Neuronal stem cell (in vitro differentiated cells): ENCODE data around the gene S100A9.
"Not testable (repeated sequence)": the region's sequence is repeated elsewhere in the genome, so short reads cannot be mapped to it uniquely, and the experiment has no call there.

Source experiments
- DNase-seq: peaks from one replicate; pipeline ENCODE4 v3.0.0-alpha.2; 2013; ENCODE audit warnings: low spot score
- H2AFZ ChIP-seq: one replicate; pipeline ENCODE4 v1.6.1; 2013; ENCODE audit warnings: mild to moderate bottlenecking, low read length, inconsistent platforms
- H2AK5ac ChIP-seq: 2 replicates; pipeline ENCODE4 v1.6.1; 2013; ENCODE audit warnings: low read depth, mild to moderate bottlenecking, inconsistent platforms, low read length, moderate library complexity, mixed read lengths
- H2BK120ac ChIP-seq: 2 replicates; pipeline ENCODE4 v1.6.1; 2013; ENCODE audit warnings: low read depth, mild to moderate bottlenecking, inconsistent platforms, low read length, moderate library complexity, mixed read lengths
- H2BK12ac ChIP-seq: one replicate; pipeline ENCODE4 v1.6.1; 2013; ENCODE audit warnings: low read length, inconsistent platforms
- H2BK15ac ChIP-seq: 2 replicates; pipeline ENCODE4 v1.6.1; 2013; ENCODE audit warnings: mild to moderate bottlenecking, low read length, inconsistent platforms, mixed read lengths
- H2BK5ac ChIP-seq: one replicate; pipeline ENCODE4 v1.6.1; 2013; ENCODE audit warnings: inconsistent platforms, mild to moderate bottlenecking, low read length, moderate library complexity
- H3K14ac ChIP-seq: one replicate; pipeline ENCODE4 v1.6.1; 2013; ENCODE audit warnings: low read length, inconsistent platforms
- H3K18ac ChIP-seq: 2 replicates; pipeline ENCODE4 v1.6.1; 2013; ENCODE audit warnings: low read length, inconsistent platforms
- H3K23ac ChIP-seq: 2 replicates; pipeline ENCODE4 v1.6.1; 2013; ENCODE audit warnings: low read depth, mild to moderate bottlenecking, mixed read lengths, low read length, inconsistent platforms; ENCODE audit not compliant: poor library complexity
- H3K27ac ChIP-seq: replicated peaks from 3 replicates; pipeline ENCODE4 v1.5.1; 2013; ENCODE audit warnings: low read length, inconsistent platforms
- H3K27me3 ChIP-seq, 3 experiments: 2 replicates each; pipeline ENCODE4 v1.6.1; 2013; ENCODE audit warnings: low read length in 3 of 3, mild to moderate bottlenecking in 2 of 3, inconsistent platforms in 1 of 3, low read depth in 1 of 3, mixed read lengths in 1 of 3, moderate library complexity in 1 of 3; ENCODE audit not compliant: control insufficient read depth in 3 of 3, insufficient read depth in 3 of 3
- H3K36me3 ChIP-seq, 2 donors: replicated peaks in 1 of 2; 2 replicates each; pipeline ENCODE4 v1.6.1; 2013; ENCODE audit warnings: low read length in 2 of 2; ENCODE audit not compliant: control insufficient read depth in 2 of 2, insufficient read depth in 2 of 2
- H3K4ac ChIP-seq: 2 replicates; pipeline ENCODE4 v1.6.1; 2013; ENCODE audit warnings: inconsistent platforms, mild to moderate bottlenecking, low read length, moderate library complexity
- H3K4me1 ChIP-seq, 2 donors: 1 replicate in 1 of 2; 2 replicates in 1 of 2; pipeline ENCODE4 v1.6.1; 2013; ENCODE audit warnings: low read length in 2 of 2, low read depth in 1 of 2; ENCODE audit not compliant: control insufficient read depth in 2 of 2, insufficient read depth in 1 of 2
- H3K4me2 ChIP-seq: one replicate; pipeline ENCODE4 v1.6.1; 2013; ENCODE audit warnings: mild to moderate bottlenecking, low read length, inconsistent platforms; ENCODE audit not compliant: insufficient read depth, poor library complexity, severe bottlenecking
- H3K4me3 ChIP-seq, 2 donors: 2 replicates each; pipeline ENCODE4 v1.5.1; 2013; ENCODE audit warnings: low read length in 2 of 2, mild to moderate bottlenecking in 2 of 2, inconsistent platforms in 1 of 2, moderate library complexity in 1 of 2
- H3K79me1 ChIP-seq: one replicate; pipeline ENCODE4 v1.6.1; 2013; ENCODE audit warnings: low read depth, mild to moderate bottlenecking, inconsistent platforms, low read length, moderate library complexity
- H3K9ac ChIP-seq: one replicate; pipeline ENCODE4 v1.6.1; 2013; ENCODE audit warnings: mild to moderate bottlenecking, low read depth, low read length, inconsistent platforms; ENCODE audit not compliant: poor library complexity
- H3K9me3 ChIP-seq, 2 donors: replicated peaks in 1 of 2; 2 replicates each; pipeline versions ENCODE3 to v1.6.1; 2013; ENCODE audit warnings: low read length in 2 of 2, mild to moderate bottlenecking in 2 of 2, inconsistent platforms in 1 of 2, low read depth in 1 of 2, mixed read lengths in 1 of 2, moderate library complexity in 1 of 2; ENCODE audit not compliant: control insufficient read depth in 2 of 2, insufficient read depth in 1 of 2
- H4K8ac ChIP-seq: one replicate; pipeline ENCODE4 v1.6.1; 2013; ENCODE audit warnings: low read depth, mild to moderate bottlenecking, inconsistent platforms, low read length, moderate library complexity
- H4K91ac ChIP-seq: one replicate; pipeline ENCODE4 v1.6.1; 2013; ENCODE audit warnings: low read length, low read depth, mild to moderate bottlenecking, inconsistent platforms; ENCODE audit not compliant: poor library complexity
- WGBS, 2 donors: extraction: QIAGEN DNeasy Blood & Tissue Kit; methylation state at CpG; one replicate each; pipeline ENCODE4 v1.1.7; 2013; ENCODE audit warnings: missing lambda C conversion rate in 2 of 2, mixed read lengths in 1 of 2; ENCODE audit not compliant: insufficient read length in 2 of 2, insufficient replicate concordance in 1 of 2; ENCODE audit errors: extremely low coverage in 2 of 2; 5-methylcytosine and 5-hydroxymethylcytosine counted together

S100A9 gene

GRCh38 chr1:153344718-153345025 lies 13.0 kb upstream of the S100A9 start:
- H2BK12ac ChIP-seq = no peak overlapping the region
- H3K4me1 ChIP-seq = peaks cover 0 to 2% of the 10 kb centered on the region in 2 donors
- no peak overlapping the region for H3K4me2 ChIP-seq
- no peak overlapping the region for H3K14ac ChIP-seq
- no peak overlapping the region for H2BK5ac ChIP-seq
- peaks cover 0 to 5% (median 0%) of the 10 kb centered on the region in 3 experiments for H3K27me3 ChIP-seq
- H3K9ac ChIP-seq = no peak overlapping the region
- no peaks in the 10 kb centered on the region for H3K79me1 ChIP-seq
- DNase-seq = no peak
- H2AK5ac ChIP-seq = no peak overlapping the region
- no peak overlapping the region for H2BK15ac ChIP-seq
- no peaks in the 10 kb centered on the region for H3K36me3 ChIP-seq
- H3K4ac ChIP-seq = no peak overlapping the region
- H2AFZ ChIP-seq = no peak overlapping the region
- H4K8ac ChIP-seq = no peak overlapping the region
- WGBS, 2 donors = no CpG with 5 or more reads among the region's 3 CpGs
- no peaks in the 10 kb centered on the region for H3K9me3 ChIP-seq
- no peak overlapping the region for H3K18ac ChIP-seq
- no peak overlapping the region for H3K4me3 ChIP-seq
- no peak overlapping the region for H4K91ac ChIP-seq
- no peak overlapping the region for H2BK120ac ChIP-seq
- peak overlapping the region; percentile 25 for H3K23ac ChIP-seq
- no peak overlapping the region for H3K27ac ChIP-seq

- WGBS, 2 donors = no CpG with 5 or more reads among the region's 14 CpGs
- H2BK120ac ChIP-seq = no peak overlapping the region
- no peaks in the 10 kb centered on the region for H3K36me3 ChIP-seq
- peak overlapping the region; percentile 83 for H3K23ac ChIP-seq
- H3K27ac ChIP-seq = no peak overlapping the region
- H3K4me1 ChIP-seq = peaks cover 0 to 2% of the 10 kb centered on the region in 2 donors
- H3K4me3 ChIP-seq = peak overlapping the region in 1 of 2 donors; percentile 51
- H4K91ac ChIP-seq = no peak overlapping the region
- no peaks in the 10 kb centered on the region for H3K79me1 ChIP-seq
- peak overlapping the region; percentile 73 for H2BK12ac ChIP-seq
- DNase-seq = no peak
- H3K9me3 ChIP-seq = no peaks in the 10 kb centered on the region
- H3K14ac ChIP-seq = no peak overlapping the region
- H3K18ac ChIP-seq = no peak overlapping the region
- no peak overlapping the region for H4K8ac ChIP-seq
- no peak overlapping the region for H2AFZ ChIP-seq
- no peak overlapping the region for H2AK5ac ChIP-seq
- no peak overlapping the region for H3K9ac ChIP-seq
- peaks cover 0 to 4% (median 0%) of the 10 kb centered on the region in 3 experiments for H3K27me3 ChIP-seq
- no peak overlapping the region for H3K4me2 ChIP-seq
- H2BK15ac ChIP-seq = no peak overlapping the region
- no peak overlapping the region for H3K4ac ChIP-seq
- no peak overlapping the region for H2BK5ac ChIP-seq
Measured at GRCh38 chr1:153345187-153346076, 12.2 kb upstream of the S100A9 start.

- Histone ChIP-seq H3K9me3 (no peaks in the 10 kb centered on the region), H2AK5ac (no peak overlapping the region), H3K9ac (no peak overlapping the region), H2AFZ (no peak overlapping the region), H3K27ac (no peak overlapping the region), H2BK12ac (no peak overlapping the region), H3K4me3 (no peak overlapping the region), H2BK5ac (no peak overlapping the region), H3K4me2 (no peak overlapping the region), H3K23ac (no peak overlapping the region), H3K4ac (no peak overlapping the region), H4K91ac (no peak overlapping the region), H2BK120ac (no peak overlapping the region), H3K27me3 (peaks cover 0 to 4% (median 0%) of the 10 kb centered on the region in 3 experiments), H3K18ac (no peak overlapping the region), H3K4me1 (peaks cover 0 to 2% of the 10 kb centered on the region in 2 donors), H3K36me3 (no peaks in the 10 kb centered on the region), H4K8ac (no peak overlapping the region), H3K79me1 (no peaks in the 10 kb centered on the region), H2BK15ac (no peak overlapping the region), H3K14ac (no peak overlapping the region)
- DNase-seq = no peak
- no CpG with 5 or more reads among the region's 6 CpGs for WGBS, 2 donors
Measured at GRCh38 chr1:153346077-153346723, 11.5 kb upstream of the S100A9 start.

GRCh38 chr1:153347049-153347448 lies 10.6 kb upstream of the S100A9 start:
- H3K14ac ChIP-seq, H3K4me1 ChIP-seq, H4K91ac ChIP-seq, H2BK12ac ChIP-seq, H3K23ac ChIP-seq, H3K9me3 ChIP-seq, H4K8ac ChIP-seq, H3K79me1 ChIP-seq, H3K27ac ChIP-seq, DNase-seq, H3K18ac ChIP-seq, H3K4me3 ChIP-seq, H3K4me2 ChIP-seq, H2BK5ac ChIP-seq, H3K27me3 ChIP-seq, H2AK5ac ChIP-seq, H3K36me3 ChIP-seq, H2AFZ ChIP-seq, H2BK15ac ChIP-seq, H3K4ac ChIP-seq, H3K9ac ChIP-seq, H2BK120ac ChIP-seq: not testable (repeated sequence)
- no CpG with 5 or more reads among the region's 14 CpGs for WGBS, 2 donors
